GM11168 (cell line): ENCODE measurements around the gene ZACN.

ENCODE experiments used
- in situ Hi-C: fragments of 300-500 bp; cut with MboI; formaldehyde crosslinking; loops from one replicate; pipeline ENCODE4 v1.12.0; 2022; ENCODE audit warnings: low sequenced_read_pairs; ENCODE audit not compliant: unreplicated experiment

ZACN gene

GRCh38 chr17:76080768-76081287 is 1.8 kb downstream of the ZACN start:
- in situ Hi-C loops: no loop called here

- in situ Hi-C loops: no loop called here
These were observed 2.6 kb downstream of the ZACN start for GRCh38 chr17:76081295-76082210.

GRCh38 chr17:76082326-76083251 is 3.6 kb downstream of the ZACN start:
- in situ Hi-C loops: no loop called here

- in situ Hi-C loops: no loop called here
These were observed 4.7 kb downstream of the ZACN start for GRCh38 chr17:76083536-76084182.

DNA sequence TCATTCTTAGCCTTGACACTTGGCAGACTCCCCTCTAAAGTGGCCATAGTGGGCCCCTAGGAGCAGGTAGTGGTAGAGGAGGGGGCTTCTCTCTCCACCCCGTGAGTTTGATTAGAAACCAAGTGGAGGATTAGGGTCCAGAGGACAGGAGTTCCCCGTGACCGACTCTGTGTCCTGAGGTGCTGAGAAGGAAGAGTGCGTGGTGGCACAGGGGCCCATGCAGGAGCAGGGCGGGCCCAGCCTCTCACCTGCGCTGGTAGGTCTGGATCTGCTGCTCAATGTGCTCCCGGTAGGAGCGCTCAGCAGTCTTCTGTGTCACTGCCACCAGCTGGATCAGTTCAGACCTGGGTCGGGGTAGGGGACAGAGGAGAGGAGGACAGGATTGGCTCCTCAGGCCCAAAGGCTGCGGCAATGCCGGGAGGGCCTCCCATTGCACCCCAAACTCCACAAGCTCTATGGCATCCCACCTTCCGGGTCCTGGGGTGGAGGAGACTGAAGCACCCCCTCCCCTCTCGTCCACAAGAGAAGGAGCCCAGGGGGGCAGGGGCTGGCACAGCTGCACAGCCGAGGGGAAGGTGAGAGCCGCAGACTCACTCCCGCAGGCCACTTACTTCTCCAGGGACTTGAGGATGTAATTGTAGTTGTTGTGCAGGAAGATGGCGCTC is 6.2 kb downstream of the ZACN start:
- in situ Hi-C loops: no loop called here

GRCh38 chr17:76085731-76086366 is 6.9 kb downstream of the ZACN start:
- in situ Hi-C loops: no loop called here

DNA sequence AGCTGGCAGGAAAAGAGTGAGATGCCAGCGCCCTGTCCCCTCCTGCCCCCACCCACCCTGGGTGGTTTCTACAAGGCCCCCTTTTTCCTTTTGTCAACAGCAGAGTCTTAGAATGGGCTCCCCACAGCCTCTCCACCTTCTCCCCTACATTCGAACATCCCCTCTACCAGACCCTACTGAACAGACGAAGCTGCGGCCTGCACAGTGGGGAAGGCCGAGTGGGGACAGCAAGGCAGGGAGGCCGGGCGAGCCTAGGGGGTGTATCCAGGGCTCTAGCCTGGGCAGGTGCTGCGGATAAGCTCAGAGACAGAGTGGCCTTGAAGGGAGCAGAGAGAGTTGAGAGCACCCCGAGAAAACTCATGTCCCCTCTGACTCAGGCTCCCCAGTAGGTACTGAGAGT is 7.4 kb downstream of the ZACN start:
- in situ Hi-C loops: no loop called here

- in situ Hi-C loops: no loop called here
These were observed 8.5 kb downstream of the ZACN start for GRCh38 chr17:76087531-76087930.

DNA sequence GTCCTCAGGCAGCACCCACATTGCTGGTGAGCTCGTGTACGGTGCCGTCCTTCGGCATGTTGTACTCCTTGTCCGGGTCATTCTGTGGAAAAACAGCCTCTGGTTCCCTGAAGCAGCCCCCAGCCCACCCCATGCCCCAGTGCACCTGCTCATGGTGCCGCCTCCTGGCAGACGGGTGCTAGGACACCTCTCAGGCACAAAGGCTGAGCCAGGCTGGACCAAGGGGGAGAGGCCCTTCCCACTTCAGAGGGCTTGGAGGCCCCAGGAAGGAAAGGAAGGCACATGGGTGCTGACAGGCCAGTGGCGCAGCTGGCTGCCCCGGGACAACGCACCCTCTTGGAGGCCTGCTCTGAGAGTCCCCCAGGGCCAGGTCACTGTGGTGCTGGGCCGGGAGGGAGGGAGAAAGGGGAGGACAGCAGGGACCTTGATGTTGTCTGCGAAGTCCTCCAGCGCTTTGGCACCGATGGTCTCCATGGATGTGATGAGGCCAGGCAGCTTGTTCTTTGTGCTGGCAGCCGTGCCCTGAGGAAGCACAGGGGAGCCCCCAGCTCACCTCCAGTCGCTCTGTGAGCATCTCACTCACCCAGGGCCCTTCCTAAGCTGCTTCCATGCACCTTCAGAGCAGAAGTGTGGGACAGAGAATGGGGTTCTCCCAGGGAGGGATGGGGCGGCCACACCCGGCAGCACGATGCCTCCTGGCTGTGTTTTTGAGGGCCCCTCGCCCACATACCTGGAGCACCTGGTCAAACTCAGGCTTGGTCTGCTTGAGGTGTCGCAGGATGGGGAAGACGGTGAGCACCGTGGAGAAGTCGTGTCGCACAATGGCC is 9.3 kb downstream of the ZACN start:
- in situ Hi-C loops: no loop called here

DNA sequence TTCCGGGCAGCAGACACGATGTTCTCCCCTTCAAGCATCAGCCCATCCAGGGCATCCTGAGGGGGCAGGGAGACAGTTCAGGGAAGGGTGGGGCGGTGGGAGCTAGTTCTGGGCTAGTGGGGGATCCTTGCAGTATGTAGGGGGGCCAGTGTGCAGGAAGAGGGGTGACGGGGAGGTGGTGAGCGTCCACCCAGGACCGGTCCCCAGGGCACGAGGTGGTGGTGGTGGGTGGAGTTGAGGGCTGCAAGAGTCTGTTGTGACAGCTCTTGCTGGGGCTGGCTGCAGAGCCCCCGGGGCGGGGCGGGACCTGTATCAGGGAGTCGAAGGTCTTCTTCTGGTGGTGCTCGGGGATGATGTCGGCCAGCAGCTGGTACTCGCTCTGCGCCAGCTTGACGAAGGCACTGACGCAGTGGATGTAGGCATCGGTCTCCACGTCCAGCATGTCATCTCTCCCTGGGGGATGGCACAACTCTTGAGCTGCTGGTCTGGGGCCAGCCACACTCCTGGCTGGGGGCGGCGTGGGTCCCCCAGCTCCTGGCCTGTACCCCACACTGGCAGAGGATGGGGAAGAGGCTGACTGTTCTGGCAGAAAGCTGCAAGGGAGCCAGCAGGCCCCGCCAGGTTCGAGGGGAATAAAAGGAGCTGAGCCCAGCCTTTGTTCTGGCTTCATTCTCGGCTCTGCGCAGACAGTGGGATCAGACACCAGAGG is 10.0 kb downstream of the ZACN start:
- in situ Hi-C loops: no loop called here

DNA sequence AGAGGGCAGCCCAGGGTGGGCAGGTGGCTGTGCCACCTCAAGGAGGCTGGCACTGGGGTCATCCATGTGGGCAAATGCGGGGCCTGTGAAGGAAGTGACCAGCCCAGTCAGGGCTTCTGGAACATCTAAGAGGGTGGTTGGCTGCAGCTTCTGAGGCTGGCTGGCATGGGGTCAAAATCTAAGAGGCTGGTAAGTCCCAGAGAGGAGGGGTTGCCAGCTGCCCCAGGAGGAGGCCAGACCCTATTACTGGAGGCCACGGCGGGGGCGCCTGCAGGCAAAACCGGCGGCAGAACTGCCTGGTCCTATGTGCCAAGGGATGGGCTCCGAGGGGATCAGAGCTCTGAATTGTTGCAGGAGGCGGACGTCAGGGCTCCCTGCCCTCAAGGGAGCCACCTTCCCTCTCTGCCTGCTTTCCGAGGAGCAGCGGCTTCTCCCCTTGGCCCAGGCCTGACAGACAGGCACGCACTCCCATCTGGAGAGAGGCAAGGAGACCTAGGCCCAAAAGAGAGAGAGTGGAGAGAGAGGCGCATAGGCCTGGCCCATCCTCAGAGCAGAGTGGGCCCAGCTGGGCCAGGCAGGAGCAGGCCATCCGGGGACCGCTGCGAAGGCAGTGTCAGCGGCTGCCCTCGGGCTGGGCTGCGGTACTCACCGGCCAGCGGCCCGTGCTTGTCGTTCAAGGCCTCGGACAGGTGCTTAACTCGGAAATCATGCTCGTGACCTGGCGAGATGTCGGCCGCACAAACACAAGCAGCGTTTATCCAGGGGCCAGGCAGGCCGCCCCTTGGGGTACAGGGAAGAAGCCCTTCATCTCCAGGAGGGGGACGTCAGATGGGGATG is 10.9 kb downstream of the ZACN start:
- in situ Hi-C loops: no loop called here

GRCh38 chr17:76090517-76091129 is 11.6 kb downstream of the ZACN start:
- in situ Hi-C loops: no loop called here

DNA sequence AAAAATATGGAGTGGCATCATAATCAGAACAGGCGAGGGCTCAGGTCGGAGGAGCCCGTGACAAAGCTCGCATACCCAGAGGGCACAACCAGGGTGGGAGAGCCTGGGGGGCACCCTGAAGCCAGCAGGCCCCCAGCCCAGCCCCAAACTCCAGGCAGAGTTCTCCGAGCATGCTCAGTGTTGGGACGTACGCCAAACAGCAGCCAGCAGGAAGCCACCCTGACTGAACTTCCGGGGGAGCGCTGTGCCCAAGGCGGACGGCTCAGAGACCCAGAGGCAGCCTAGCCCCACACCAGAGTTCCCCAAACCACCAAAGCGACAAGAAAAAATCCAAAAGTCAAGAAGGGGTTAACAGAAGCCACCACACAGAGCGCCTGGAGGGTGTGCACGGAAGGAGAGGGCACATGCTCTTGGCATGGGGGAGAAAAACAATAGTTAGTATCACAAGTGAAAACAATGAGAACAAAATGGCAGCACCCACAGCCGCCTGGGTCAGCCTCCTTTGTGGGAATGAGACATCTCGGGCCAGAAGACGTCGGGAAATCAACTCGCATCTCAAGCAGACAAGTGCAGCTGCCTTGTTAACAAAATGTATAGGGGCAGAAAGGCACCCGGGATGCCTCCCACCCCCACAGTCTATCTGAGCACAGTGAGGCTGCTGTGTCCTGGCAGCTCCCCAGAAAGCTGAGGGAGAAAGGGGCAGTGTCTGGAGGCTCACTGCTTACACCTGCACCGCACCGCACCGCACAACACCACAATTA is 12.7 kb downstream of the ZACN start:
- in situ Hi-C loops: no loop called here

DNA sequence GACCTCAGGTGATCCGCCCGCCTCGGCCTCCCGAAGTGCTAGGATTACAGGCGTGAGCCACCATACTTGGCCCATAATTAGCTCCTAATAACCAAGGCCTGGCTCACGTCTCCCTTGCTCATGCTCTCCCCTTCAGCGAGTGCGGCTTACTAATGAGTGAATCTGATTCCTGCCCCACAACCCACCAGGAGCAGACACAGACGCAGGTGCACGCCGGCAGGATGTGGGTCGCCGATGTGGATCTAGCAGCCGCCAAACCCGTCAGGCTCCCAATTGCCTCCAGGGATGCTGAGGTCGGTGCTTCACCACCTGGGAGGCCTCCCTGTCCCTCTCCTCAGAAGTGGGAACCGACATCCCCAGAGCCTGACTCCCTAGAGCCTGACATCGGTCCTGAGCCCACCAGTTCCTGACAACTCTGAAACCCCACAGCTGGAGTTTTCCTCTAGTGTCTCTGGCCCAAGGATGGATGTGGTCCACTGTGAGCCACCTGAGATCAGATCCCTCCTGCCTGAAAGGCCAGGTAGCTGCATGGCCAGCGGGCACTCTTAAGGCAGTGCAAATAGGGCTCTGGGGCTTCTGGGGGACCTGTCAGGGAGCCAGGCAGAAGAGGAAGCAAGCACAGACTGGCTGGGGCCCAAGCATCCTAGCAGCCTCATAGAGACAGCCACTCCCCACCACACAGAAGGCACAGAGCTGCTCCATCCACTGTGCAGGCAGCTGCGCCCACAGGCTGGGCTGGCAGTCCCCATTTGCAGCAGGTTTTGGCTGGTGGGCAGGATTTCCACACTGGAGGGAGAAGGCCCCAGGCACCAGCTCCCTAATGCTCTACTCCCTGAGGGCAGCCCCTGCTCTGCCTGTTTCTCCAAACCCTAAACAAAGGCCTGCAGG is 13.8 kb downstream of the ZACN start:
- in situ Hi-C loops: no loop called here

GRCh38 chr17:76094046-76094445 is 15.1 kb downstream of the ZACN start:
- in situ Hi-C loops: no loop called here
